OCI-LY1 (cell line): Measurements from ENCODE around the gene CCDC85A.

Experiments used
- H2AFZ ChIP-seq: fragments of 200-600 bp; sonication (generic), shearing (Covaris generic); 2 replicates; pipeline ENCODE4 v1.6.0; 2014; ENCODE audit warnings: antibody characterized with exemption, mild to moderate bottlenecking, low read length
- H3F3A ChIP-seq: fragments of 200-600 bp; sonication (generic), shearing (Covaris generic); 2 replicates; pipeline ENCODE4 v1.6.0; 2014; ENCODE audit warnings: mild to moderate bottlenecking, antibody characterized with exemption, low read length, moderate library complexity; ENCODE audit not compliant: insufficient read depth
- H3K27ac ChIP-seq: fragments of 200-600 bp; sonication (generic); 2 replicates; pipeline ENCODE4 v1.5.1; 2014; ENCODE audit warnings: low read length, mixed run types, mild to moderate bottlenecking, low read depth; ENCODE audit not compliant: poor library complexity, severe bottlenecking
- H3K27me3 ChIP-seq: fragments of 200-600 bp; sonication (generic); 2 replicates; pipeline ENCODE4 v1.6.0; 2014; ENCODE audit warnings: antibody characterized with exemption, mild to moderate bottlenecking, low read length, moderate library complexity; ENCODE audit not compliant: insufficient read depth
- H3K36me3 ChIP-seq: fragments of 200-600 bp; sonication (generic); 2 replicates; pipeline ENCODE4 v1.6.1; 2014; ENCODE audit warnings: mild to moderate bottlenecking, antibody characterized with exemption, low read length, moderate library complexity, mixed read lengths; ENCODE audit not compliant: insufficient read depth
- H3K4me1 ChIP-seq: fragments of 200-600 bp; sonication (generic); 2 replicates; pipeline ENCODE4 v1.5.1; 2014; ENCODE audit warnings: mild to moderate bottlenecking, low read length, moderate library complexity; ENCODE audit not compliant: insufficient read depth, severe bottlenecking
- H3K4me2 ChIP-seq: fragments of 200-600 bp; sonication (generic), shearing (Covaris generic); 2 replicates; pipeline ENCODE4 v1.6.1; 2014; ENCODE audit warnings: low read length
- H3K4me3 ChIP-seq: fragments of 200-600 bp; sonication (generic); 2 replicates; pipeline ENCODE4 v1.5.1; 2014; ENCODE audit warnings: low read length, low read depth, mild to moderate bottlenecking, mixed read lengths; ENCODE audit not compliant: poor library complexity, severe bottlenecking
- H3K79me2 ChIP-seq: fragments of 200-600 bp; shearing (Covaris generic); 2 replicates; pipeline ENCODE4 v1.6.1; 2016; ENCODE audit warnings: mixed run types, low read length, mixed read lengths; ENCODE audit not compliant: insufficient read depth
- H3K9ac ChIP-seq: fragments of 200-600 bp; sonication (generic), shearing (Covaris generic); 2 replicates; pipeline ENCODE4 v1.6.1; 2014; ENCODE audit warnings: mild to moderate bottlenecking, low read length, mixed read lengths
- H3K9me2 ChIP-seq: fragments of 200-600 bp; sonication (generic), shearing (Covaris generic); 2 replicates; pipeline ENCODE4 v1.6.1; 2014; ENCODE audit warnings: low read depth, mild to moderate bottlenecking, low read length, mixed read lengths
- H3K9me3 ChIP-seq: fragments of 200-600 bp; shearing (Covaris generic); 2 replicates; pipeline ENCODE4 v1.6.1; 2014; ENCODE audit warnings: low read length, mixed read lengths
- H4K20me1 ChIP-seq: fragments of 200-600 bp; sonication (generic), shearing (Covaris generic); 2 replicates; pipeline ENCODE4 v1.6.0; 2016; ENCODE audit warnings: mild to moderate bottlenecking, low read length; ENCODE audit not compliant: insufficient read depth
- CTCF ChIP-seq: fragments of 200-600 bp; sonication (generic), shearing (Covaris generic); IDR thresholded peaks from 2 replicates; pipeline ENCODE4 v1.5.1; 2017; ENCODE audit warnings: mild to moderate bottlenecking, antibody characterized with exemption, low read length, moderate library complexity, mixed read lengths
- EZH2 ChIP-seq: fragments of 200-600 bp; sonication (generic), shearing (Covaris generic); IDR thresholded peaks from 2 replicates; pipeline ENCODE4 v1.8.0; 2017; ENCODE audit warnings: borderline replicate concordance, mixed run types, mild to moderate bottlenecking, antibody characterized with exemption, low read length, moderate library complexity, mixed read lengths

The CCDC85A gene

GRCh38 chr2:56314796-56315195, 131.0 kb downstream of the CCDC85A start:
- no peak overlapping the region for H3K9ac ChIP-seq
- TF ChIP-seq CTCF = no peak
- no peak for TF ChIP-seq EZH2
- H3K4me1 ChIP-seq = no peaks in the 10 kb centered on the region
- H3K9me3 ChIP-seq = no peaks in the 10 kb centered on the region
- no peaks in the 10 kb centered on the region for H3K27me3 ChIP-seq
- H3K4me2 ChIP-seq = no peak overlapping the region
- H3K36me3 ChIP-seq = no peaks in the 10 kb centered on the region
- H3K79me2 ChIP-seq = no peaks in the 10 kb centered on the region
- H3K4me3 ChIP-seq = no peak overlapping the region
- no peaks in the 10 kb centered on the region for H3F3A ChIP-seq
- no peak overlapping the region for H2AFZ ChIP-seq
- no peaks in the 10 kb centered on the region for H4K20me1 ChIP-seq
- no peak overlapping the region for H3K27ac ChIP-seq
- no peaks in the 10 kb centered on the region for H3K9me2 ChIP-seq

GRCh38 chr2:56315376-56315775, 131.6 kb downstream of the CCDC85A start:
- no peaks in the 10 kb centered on the region for H3K27me3 ChIP-seq
- H3F3A ChIP-seq = no peaks in the 10 kb centered on the region
- H3K4me3 ChIP-seq = no peak overlapping the region
- H3K9me2 ChIP-seq = no peaks in the 10 kb centered on the region
- H4K20me1 ChIP-seq = no peaks in the 10 kb centered on the region
- H3K27ac ChIP-seq = no peak overlapping the region
- no peak for TF ChIP-seq EZH2
- no peak for TF ChIP-seq CTCF
- H2AFZ ChIP-seq = no peak overlapping the region
- H3K4me1 ChIP-seq = no peaks in the 10 kb centered on the region
- H3K9me3 ChIP-seq = no peaks in the 10 kb centered on the region
- no peak overlapping the region for H3K9ac ChIP-seq
- H3K4me2 ChIP-seq = no peak overlapping the region
- H3K36me3 ChIP-seq = no peaks in the 10 kb centered on the region
- no peaks in the 10 kb centered on the region for H3K79me2 ChIP-seq

- H2AFZ ChIP-seq = no peak overlapping the region
- H3K79me2 ChIP-seq = no peaks in the 10 kb centered on the region
- H3K27ac ChIP-seq = no peak overlapping the region
- no peaks in the 10 kb centered on the region for H3K27me3 ChIP-seq
- H3K9me3 ChIP-seq = no peaks in the 10 kb centered on the region
- no peaks in the 10 kb centered on the region for H3K4me1 ChIP-seq
- no peak overlapping the region for H3K9ac ChIP-seq
- H3K4me3 ChIP-seq = no peak overlapping the region
- H3F3A ChIP-seq = no peaks in the 10 kb centered on the region
- TF ChIP-seq CTCF (no peak), EZH2 (no peak)
- no peaks in the 10 kb centered on the region for H3K36me3 ChIP-seq
- H3K9me2 ChIP-seq = no peaks in the 10 kb centered on the region
- no peak overlapping the region for H3K4me2 ChIP-seq
- H4K20me1 ChIP-seq = no peaks in the 10 kb centered on the region
Measured at GRCh38 chr2:56316011-56316410, 132.2 kb downstream of the CCDC85A start.
